Urothelium cell line (cell line): ENCODE data around the gene OCA2.
"Not testable (repeated sequence)": the region's sequence is repeated elsewhere in the genome, so short reads cannot be mapped to it uniquely, and the experiment has no call there.

Experiments used
- DNase-seq: peaks from one replicate; pipeline ENCODE4 v3.0.0; 2011; ENCODE audit warnings: low spot score, mixed read lengths
- FAIRE-seq: peaks from 2 replicates; lab custom pipeline; 2011; peaks lifted over from hg19 to GRCh38; lab: Jason Lieb, UNC

Gene OCA2

GRCh38 chr15:27853624-27854455 is 245.3 kb downstream of the OCA2 start:
- FAIRE-seq (no peak), DNase-seq (no peak)

- FAIRE-seq: no peak
These were observed 247.3 kb downstream of the OCA2 start for GRCh38 chr15:27851858-27852210.

GRCh38 chr15:27850981-27851857 is 247.9 kb downstream of the OCA2 start:
- FAIRE-seq (no peak), DNase-seq (no peak)

More at GRCh38 chr15:27851858-27852210, 247.3 kb downstream of the OCA2 start:
- no peak for DNase-seq

GRCh38 chr15:27850050-27850449 is 249.1 kb downstream of the OCA2 start:
- FAIRE-seq (peak; percentile 53), DNase-seq (no peak)

- DNase-seq: not testable (repeated sequence)
- FAIRE-seq: peak; percentile 70
These were observed 250.2 kb downstream of the OCA2 start for GRCh38 chr15:27848936-27849335.

- no peak for FAIRE-seq
These were observed 251.1 kb downstream of the OCA2 start for GRCh38 chr15:27847775-27848710.

GRCh38 chr15:27846722-27847395 is 252.3 kb downstream of the OCA2 start:
- FAIRE-seq (no peak), DNase-seq (no peak)

More at GRCh38 chr15:27847775-27848710, 251.1 kb downstream of the OCA2 start:
- no peak for DNase-seq

GRCh38 chr15:27845535-27846369 is 253.4 kb downstream of the OCA2 start:
- no peak for DNase-seq
- peak; percentile 46 for FAIRE-seq

GRCh38 chr15:27844018-27844666 is 255.0 kb downstream of the OCA2 start:
- FAIRE-seq (peak; percentile 92), DNase-seq (peak; percentile 87)

- FAIRE-seq: no peak
These were observed 256.0 kb downstream of the OCA2 start for GRCh38 chr15:27843146-27843545.

GRCh38 chr15:27842526-27842925 is 256.6 kb downstream of the OCA2 start:
- peak; percentile 83 for FAIRE-seq
- no peak for DNase-seq

More at GRCh38 chr15:27843146-27843545, 256.0 kb downstream of the OCA2 start:
- DNase-seq: no peak

- DNase-seq (no peak), FAIRE-seq (no peak)
These were observed 263.7 kb downstream of the OCA2 start for GRCh38 chr15:27835233-27835939.

- DNase-seq: no peak
- FAIRE-seq: peak; percentile 23
These were observed 264.4 kb downstream of the OCA2 start for GRCh38 chr15:27834684-27835083.

- DNase-seq (no peak), FAIRE-seq (no peak)
These were observed 265.1 kb downstream of the OCA2 start for GRCh38 chr15:27833974-27834373.

- DNase-seq (no peak), FAIRE-seq (no peak)
These were observed 265.9 kb downstream of the OCA2 start for GRCh38 chr15:27833178-27833577.

- no peak for DNase-seq
- no peak for FAIRE-seq
These were observed 266.9 kb downstream of the OCA2 start for GRCh38 chr15:27832237-27832596.

- DNase-seq (no peak), FAIRE-seq (peak; percentile 35)
These were observed 267.5 kb downstream of the OCA2 start for GRCh38 chr15:27831384-27832236.
